ENCODE data around the gene ADAP2. TPM values are rescaled to one million over a fixed set of nuclear protein-coding genes. Genes with fewer than 3 reads are reported as not detected.
"Not testable (repeated sequence)": the region's sequence is repeated elsewhere in the genome, so short reads cannot be mapped to it uniquely, and the experiment has no call there.

The ADAP2 gene
- total and polyA plus RNA-seq, 4 donors = 10.3 to 40.9 (median 27.9) TPM

DNA sequence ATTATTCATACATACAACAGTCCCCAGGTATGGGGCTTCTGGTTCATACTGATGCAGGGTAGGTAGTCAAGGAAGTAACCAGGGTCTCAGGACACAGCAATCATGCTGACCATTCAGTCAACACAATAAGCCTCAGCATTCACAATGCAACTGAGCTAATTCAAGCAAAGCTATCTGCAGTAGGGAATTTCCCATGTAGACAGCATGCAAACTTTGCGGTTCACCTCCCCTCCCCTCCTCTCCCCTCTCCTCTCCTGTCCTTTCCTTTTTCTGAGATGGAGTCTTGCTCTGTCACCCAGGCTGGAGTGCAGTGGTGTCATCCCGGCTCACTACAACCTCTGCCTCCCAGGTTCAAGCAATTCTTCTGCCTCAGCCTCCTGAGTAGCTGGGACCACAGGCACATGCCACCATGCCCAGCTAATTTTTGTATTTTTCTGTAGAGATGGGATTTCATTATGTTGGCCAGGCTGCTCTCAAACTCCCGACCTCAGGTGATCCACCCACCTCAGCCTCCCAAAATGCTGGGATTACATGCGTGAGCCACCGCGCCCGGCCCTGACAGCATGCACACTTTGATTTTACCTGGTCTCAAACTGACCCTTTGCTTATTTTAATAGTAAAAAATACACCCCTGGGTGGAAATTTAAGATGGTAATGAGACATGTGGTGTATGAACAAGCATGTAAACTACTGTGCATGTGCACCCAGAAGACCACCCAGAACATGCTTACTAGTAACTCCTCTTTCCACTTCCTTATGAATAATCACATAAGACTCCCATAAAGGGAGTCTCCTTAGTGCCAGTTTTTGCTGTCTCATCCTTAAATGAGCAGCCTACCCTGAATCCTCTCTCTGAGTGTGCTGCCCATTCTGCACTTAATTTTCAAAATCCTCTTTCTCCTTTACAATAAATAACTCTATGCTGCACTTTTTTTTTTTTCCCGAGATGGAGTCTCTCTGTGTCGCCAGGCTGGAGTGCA is 39.8 kb downstream of the ADAP2 start:
- TF ChIP-seq, protein P1, sequence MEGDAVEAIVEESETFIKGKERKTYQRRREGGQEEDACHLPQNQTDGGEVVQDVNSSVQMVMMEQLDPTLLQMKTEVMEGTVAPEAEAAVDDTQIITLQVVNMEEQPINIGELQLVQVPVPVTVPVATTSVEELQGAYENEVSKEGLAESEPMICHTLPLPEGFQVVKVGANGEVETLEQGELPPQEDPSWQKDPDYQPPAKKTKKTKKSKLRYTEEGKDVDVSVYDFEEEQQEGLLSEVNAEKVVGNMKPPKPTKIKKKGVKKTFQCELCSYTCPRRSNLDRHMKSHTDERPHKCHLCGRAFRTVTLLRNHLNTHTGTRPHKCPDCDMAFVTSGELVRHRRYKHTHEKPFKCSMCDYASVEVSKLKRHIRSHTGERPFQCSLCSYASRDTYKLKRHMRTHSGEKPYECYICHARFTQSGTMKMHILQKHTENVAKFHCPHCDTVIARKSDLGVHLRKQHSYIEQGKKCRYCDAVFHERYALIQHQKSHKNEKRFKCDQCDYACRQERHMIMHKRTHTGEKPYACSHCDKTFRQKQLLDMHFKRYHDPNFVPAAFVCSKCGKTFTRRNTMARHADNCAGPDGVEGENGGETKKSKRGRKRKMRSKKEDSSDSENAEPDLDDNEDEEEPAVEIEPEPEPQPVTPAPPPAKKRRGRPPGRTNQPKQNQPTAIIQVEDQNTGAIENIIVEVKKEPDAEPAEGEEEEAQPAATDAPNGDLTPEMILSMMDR (IDR thresholded peaks at IDR 0.05; ENCODE audit: control extremely low read depth, extremely low read depth) = no peak
- no peak overlapping the region for H3K4me3 ChIP-seq
- peaks cover 0 to 8% (median 6%) of the 10 kb centered on the region in 5 donors for H3K4me1 ChIP-seq (ENCODE audit: control insufficient read depth in 5 of 5, insufficient read depth in 5 of 5, low read length in 5 of 5)
- no peak for DNase-seq
- H3K9ac ChIP-seq (ENCODE audit: insufficient read depth in 1 of 2, low read length in 2 of 2) = no peak overlapping the region
- WGBS, 2 donors = 87 to 89% methylated on average over 9 of the region's 9 CpGs
- H3K27ac ChIP-seq (ENCODE audit: low read depth in 1 of 2, low read length in 1 of 2) = no peak overlapping the region
- no peaks in the 10 kb centered on the region for H3K9me3 ChIP-seq (ENCODE audit: control insufficient read depth in 4 of 4, insufficient read depth in 3 of 4, low read length in 3 of 4)
- no peaks in the 10 kb centered on the region for H3K36me3 ChIP-seq (ENCODE audit: control insufficient read depth in 4 of 4, insufficient read depth in 4 of 4, low read length in 4 of 4)
- H3K27me3 ChIP-seq (ENCODE audit: control insufficient read depth in 3 of 3, insufficient read depth in 3 of 3, low read length in 2 of 3) = no peaks in the 10 kb centered on the region
- no peak for ATAC-seq (ENCODE audit: insufficient read depth, low FRiP score)

DNA sequence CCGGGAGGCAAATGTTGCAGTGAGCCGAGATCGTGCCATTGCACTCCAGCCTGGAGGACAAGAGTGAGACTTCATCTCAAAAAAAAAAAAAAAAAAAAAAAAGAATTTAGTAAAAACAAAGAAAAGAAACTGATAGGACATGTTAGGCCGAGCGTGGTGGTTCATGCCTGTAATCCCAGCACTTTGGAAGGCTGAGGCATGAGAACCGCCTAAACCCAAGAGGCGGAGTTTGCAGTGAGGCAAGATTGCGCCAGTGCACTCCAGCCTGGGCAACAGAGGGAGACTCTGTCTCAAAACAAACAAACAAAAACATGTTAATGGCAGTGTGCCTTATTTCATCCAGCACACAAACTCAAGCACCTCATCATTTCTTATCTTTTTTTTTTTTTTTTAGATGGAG is 42.6 kb downstream of the ADAP2 start:
- not testable (repeated sequence) for ATAC-seq (ENCODE audit: insufficient read depth, low FRiP score); H3K27me3 ChIP-seq (ENCODE audit: control insufficient read depth in 3 of 3, insufficient read depth in 3 of 3, low read length in 2 of 3); H3K27ac ChIP-seq (ENCODE audit: low read depth in 1 of 2, low read length in 1 of 2); H3K9me3 ChIP-seq (ENCODE audit: control insufficient read depth in 4 of 4, insufficient read depth in 3 of 4, low read length in 3 of 4); DNase-seq; H3K4me1 ChIP-seq (ENCODE audit: control insufficient read depth in 5 of 5, insufficient read depth in 5 of 5, low read length in 5 of 5); H3K9ac ChIP-seq (ENCODE audit: insufficient read depth in 1 of 2, low read length in 2 of 2); H3K4me3 ChIP-seq; H3K36me3 ChIP-seq (ENCODE audit: control insufficient read depth in 4 of 4, insufficient read depth in 4 of 4, low read length in 4 of 4)
- 92 to 95% methylated on average over 8 of the region's 8 CpGs for WGBS, 2 donors

DNA sequence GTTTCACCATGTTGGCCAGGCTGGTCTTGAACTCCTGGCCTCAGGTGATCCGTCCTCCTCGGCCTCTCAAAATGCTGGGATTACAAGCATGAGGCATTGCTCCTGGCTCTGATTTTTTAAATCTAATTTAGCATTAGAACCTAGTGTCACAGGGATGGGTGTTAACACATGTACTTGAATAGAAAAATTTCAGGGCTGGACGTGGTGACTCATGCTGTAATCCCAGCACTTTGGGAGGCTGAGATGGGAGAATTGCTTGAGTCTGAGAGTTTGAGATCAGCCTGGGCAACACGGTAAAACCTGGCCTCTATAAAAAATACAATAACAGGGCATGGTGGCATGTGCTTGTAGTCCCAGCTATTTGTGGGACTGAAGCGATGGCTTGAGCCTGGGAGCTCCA is 43.1 kb downstream of the ADAP2 start:
- 85 to 94% methylated on average over 5 of the region's 5 CpGs for WGBS, 2 donors
- H3K36me3 ChIP-seq (ENCODE audit: control insufficient read depth in 4 of 4, insufficient read depth in 4 of 4, low read length in 4 of 4) = no peaks in the 10 kb centered on the region
- H3K4me3 ChIP-seq = no peak overlapping the region
- H3K9ac ChIP-seq (ENCODE audit: insufficient read depth in 1 of 2, low read length in 2 of 2) = no peak overlapping the region
- peaks cover 0 to 1% (median 0%) of the 10 kb centered on the region in 5 donors for H3K4me1 ChIP-seq (ENCODE audit: control insufficient read depth in 5 of 5, insufficient read depth in 5 of 5, low read length in 5 of 5)
- no peak overlapping the region for H3K27ac ChIP-seq (ENCODE audit: low read depth in 1 of 2, low read length in 1 of 2)
- ATAC-seq (ENCODE audit: insufficient read depth, low FRiP score) = no peak
- H3K9me3 ChIP-seq (ENCODE audit: control insufficient read depth in 4 of 4, insufficient read depth in 3 of 4, low read length in 3 of 4) = no peaks in the 10 kb centered on the region
- no peak for DNase-seq
- no peaks in the 10 kb centered on the region for H3K27me3 ChIP-seq (ENCODE audit: control insufficient read depth in 3 of 3, insufficient read depth in 3 of 3, low read length in 2 of 3)
- TF ChIP-seq, protein P1 (IDR thresholded peaks at IDR 0.05; ENCODE audit: control extremely low read depth, extremely low read depth) = no peak

DNA sequence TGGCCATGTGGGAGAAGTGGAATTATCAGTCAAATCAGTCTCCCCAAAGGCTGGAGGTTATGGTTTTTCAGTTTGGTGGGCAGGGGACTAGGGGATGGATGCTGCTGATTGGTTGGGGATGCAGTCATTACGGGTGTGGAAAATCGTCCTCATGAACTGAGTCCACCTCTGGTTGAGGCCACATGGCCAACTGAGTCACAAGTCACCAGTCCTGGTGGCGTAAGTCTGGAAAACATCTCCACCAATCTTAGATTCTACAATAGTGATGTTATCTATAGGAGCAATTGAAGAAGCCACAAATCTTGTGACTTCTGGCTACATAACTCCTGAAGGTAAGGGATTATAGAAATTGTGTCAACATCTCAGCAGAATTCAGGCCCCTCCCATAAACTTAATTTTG is 43.9 kb downstream of the ADAP2 start:
- ATAC-seq (ENCODE audit: insufficient read depth, low FRiP score) = no peak
- Histone ChIP-seq H3K4me1 (ENCODE audit: control insufficient read depth in 5 of 5, insufficient read depth in 5 of 5, low read length in 5 of 5) (peaks cover 0 to 1% (median 0%) of the 10 kb centered on the region in 5 donors), H3K4me3 (no peak overlapping the region), H3K9me3 (ENCODE audit: control insufficient read depth in 4 of 4, insufficient read depth in 3 of 4, low read length in 3 of 4) (no peaks in the 10 kb centered on the region), H3K9ac (ENCODE audit: insufficient read depth in 1 of 2, low read length in 2 of 2) (no peak overlapping the region), H3K36me3 (ENCODE audit: control insufficient read depth in 4 of 4, insufficient read depth in 4 of 4, low read length in 4 of 4) (no peaks in the 10 kb centered on the region), H3K27ac (ENCODE audit: low read depth in 1 of 2, low read length in 1 of 2) (no peak overlapping the region), H3K27me3 (ENCODE audit: control insufficient read depth in 3 of 3, insufficient read depth in 3 of 3, low read length in 2 of 3) (no peaks in the 10 kb centered on the region)
- WGBS, 2 donors = 87 to 97% methylated on average over 3 of the region's 3 CpGs
- DNase-seq = no peak
- TF ChIP-seq, protein P1 (IDR thresholded peaks at IDR 0.05; ENCODE audit: control extremely low read depth, extremely low read depth) = no peak

GRCh38 chr17:30967911-30968310 is 46.2 kb downstream of the ADAP2 start:
- WGBS, 2 donors = 91 to 92% methylated on average over 13 of the region's 13 CpGs
- not testable (repeated sequence) for H3K9me3 ChIP-seq (ENCODE audit: control insufficient read depth in 4 of 4, insufficient read depth in 3 of 4, low read length in 3 of 4); H3K27ac ChIP-seq (ENCODE audit: low read depth in 1 of 2, low read length in 1 of 2); H3K27me3 ChIP-seq (ENCODE audit: control insufficient read depth in 3 of 3, insufficient read depth in 3 of 3, low read length in 2 of 3); H3K9ac ChIP-seq (ENCODE audit: insufficient read depth in 1 of 2, low read length in 2 of 2); H3K4me1 ChIP-seq (ENCODE audit: control insufficient read depth in 5 of 5, insufficient read depth in 5 of 5, low read length in 5 of 5); DNase-seq; H3K4me3 ChIP-seq; ATAC-seq (ENCODE audit: insufficient read depth, low FRiP score); H3K36me3 ChIP-seq (ENCODE audit: control insufficient read depth in 4 of 4, insufficient read depth in 4 of 4, low read length in 4 of 4)
